Activated gamma-delta T cell (primary cell): ENCODE data around the gene OPRM1.

ENCODE experiments used
- DNase-seq: peaks from one replicate; lab custom pipeline; 2025; lab: John Stamatoyannopoulos, UW

Gene OPRM1

DNA sequence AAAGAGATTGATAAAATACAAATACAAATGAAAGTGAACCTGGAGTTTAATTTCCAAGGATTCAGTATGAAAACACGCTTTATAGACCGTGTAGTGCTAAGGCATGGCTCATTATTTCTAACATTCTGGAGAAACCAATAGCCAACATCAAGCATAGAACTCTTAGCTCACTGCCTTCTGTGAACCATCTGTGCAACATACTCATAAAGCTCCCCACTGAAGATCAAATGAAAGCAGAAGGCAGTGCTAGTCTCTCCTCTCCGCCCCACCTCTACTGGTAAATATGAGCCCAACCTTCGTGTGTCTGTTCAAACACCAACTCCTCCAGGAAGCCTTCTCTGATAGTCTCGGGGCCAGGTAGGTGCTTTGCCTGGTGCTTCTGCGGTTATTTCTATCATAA is 163.9 kb downstream of the OPRM1 start:
- DNase-seq = no peak

DNA sequence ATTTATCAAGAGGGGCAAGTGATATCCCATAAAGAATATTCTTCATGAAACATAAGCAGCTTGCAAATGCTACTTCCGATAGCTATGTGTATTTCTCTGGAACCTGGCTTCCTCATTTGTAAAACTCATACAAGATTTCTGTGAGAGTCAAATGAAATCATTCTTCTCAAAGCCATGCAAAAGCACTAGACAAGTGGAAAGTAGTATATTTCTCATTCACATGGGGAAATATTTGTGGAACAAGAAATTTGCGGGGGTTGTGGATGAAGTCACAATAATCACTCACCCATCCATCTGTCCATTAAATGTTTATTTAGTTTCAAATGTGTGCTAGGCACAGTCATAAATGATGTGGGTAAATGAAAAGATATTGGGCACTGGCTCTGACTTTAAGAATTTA is 167.1 kb downstream of the OPRM1 start:
- DNase-seq = no peak

DNA sequence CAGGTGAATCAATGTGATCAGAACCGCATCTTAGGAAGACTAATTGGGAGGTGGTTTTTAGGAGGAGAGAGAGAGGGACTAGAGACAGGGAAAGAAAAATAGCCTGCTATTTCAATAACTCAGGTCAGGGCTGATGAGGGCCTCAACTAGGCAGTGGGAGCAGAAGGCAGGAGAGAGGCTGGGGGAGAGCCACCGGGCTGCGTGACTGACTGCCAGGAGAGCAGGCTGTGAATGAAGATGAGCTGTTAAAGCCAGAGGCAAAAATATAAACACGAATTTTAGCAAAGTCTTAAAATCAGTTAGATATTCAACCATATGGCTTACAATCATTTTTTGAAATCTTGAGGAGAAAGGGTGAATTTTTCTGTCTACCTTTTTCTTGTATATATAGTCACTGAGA is 168.0 kb downstream of the OPRM1 start:
- DNase-seq = peak; percentile 5

DNA sequence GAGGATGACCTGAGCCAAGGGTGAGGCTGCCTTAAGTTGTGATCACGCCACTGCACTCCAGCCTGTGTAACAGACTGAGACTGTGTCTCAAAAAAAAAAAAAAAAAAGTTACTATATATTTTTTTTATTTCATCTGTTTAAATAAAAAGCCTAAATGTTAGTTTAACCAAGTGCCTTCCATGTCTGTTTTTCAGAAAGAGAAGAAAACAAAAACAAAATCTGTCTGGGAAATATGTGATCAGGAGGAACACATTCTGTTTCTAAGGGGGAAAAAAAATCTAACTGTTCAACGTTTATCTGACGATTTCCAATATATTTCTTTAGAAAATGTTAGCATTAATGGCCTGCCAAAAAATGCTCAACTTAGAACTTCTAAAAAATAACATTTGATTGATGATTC is 170.5 kb downstream of the OPRM1 start:
- no peak for DNase-seq

DNA sequence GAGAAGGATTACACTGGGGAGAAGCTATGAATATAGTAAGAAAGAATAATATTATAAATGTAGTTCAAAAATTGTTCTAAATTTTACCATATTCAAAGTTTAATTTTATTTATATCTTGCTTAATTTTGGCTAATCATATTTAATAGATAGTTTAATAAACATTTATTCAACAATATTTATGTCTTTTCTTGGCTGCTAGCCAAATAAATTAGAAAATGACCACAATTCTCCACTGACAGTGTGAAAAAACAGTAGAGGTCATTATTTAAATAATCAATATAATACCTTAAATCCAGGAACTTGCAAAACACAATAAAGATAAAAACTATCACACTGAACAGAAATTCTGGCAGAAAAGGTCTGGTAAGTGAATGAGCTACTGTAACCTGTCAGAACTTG is 171.6 kb downstream of the OPRM1 start:
- DNase-seq = no peak

DNA sequence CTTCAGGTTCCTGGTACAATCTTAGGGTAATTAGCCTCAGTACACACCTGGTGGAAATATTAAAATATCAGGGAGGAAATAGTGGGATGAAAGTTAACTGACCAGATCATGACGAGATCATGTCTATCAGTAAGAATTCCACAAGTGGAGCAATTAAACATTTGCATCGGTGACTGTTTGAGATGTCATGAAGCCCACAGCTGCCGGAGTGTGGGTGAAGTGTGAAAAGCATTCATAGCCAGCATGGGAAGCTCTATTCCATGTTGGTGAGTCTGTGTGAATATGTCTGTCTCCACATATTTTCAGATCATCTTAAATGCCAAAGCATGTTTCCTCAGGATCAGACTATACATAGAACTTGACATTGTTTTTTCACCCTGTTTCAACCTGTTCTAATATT is 174.7 kb downstream of the OPRM1 start:
- no peak for DNase-seq

DNA sequence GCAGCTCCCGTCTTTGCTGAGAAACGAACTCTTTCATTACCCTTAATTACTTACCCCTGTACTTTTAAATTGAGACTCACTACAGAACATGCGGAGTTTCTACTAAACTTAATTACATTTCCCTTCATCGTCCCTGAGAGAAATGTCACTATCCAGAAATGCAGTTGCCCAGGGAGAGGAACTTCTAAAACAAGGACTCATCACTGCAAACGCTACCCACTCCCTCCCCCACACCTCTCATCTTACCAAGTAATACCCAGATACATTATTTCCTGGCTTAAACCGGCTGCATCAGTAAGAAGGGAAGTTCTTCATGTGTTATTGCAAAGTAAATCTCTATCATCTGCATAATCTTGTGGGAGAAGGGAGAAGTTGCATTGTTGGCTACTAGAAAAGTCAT is 179.3 kb downstream of the OPRM1 start:
- no peak for DNase-seq

DNA sequence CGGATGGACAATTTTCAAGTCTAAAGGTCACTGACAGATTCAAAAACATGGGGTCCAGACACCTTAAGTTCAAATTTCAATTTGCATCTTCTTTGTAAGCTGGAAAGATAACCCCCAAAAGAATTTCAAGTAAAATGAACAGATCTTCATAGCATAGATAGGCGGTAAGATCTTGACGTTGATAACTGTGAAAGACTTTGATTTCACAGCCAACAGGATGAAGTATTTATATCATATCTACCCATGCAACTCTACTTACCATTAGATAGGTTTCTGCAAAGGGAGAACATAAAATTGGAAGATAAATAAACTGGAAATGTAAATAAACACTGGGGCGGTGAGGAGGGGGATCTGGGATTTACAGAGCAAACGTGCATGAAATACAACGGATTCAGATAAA is 179.7 kb downstream of the OPRM1 start:
- DNase-seq = no peak

DNA sequence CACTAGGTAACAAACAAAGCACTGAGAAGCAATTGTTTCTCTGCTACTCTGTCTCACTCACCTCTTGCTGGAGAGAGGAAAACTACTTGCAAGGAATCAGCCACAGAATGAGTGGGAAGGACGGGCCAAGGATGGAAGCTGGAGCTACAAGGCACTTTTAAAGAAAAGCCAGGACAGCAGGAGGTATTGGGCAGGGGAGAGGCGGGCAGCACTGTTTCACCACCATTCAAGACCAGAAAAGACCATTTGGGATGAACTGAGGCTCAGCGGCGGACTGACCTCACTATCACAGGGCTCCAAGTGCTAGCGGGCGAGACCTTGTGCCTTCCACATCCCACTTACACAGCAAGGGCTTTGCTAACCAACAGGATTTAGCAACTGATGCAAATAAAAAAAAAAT is 180.2 kb downstream of the OPRM1 start:
- DNase-seq = no peak

DNA sequence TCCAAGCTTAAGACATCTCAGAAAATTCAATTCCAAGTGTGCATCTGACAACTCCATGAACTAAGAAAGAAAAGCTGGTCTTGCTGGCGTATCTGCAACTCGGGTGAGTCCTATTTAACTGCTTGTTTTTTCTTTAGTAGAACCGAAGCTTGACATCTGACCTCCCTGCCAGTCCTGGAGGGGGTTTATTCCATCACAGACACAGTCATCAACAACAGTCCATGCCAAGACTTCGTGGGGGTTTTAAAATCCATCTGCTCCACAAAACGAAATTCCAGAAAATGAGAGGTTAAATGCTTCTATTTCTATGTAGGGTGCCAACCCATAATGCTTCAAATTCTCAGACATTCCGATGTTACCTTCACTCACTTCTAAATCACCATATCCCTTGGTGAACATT is 183.7 kb downstream of the OPRM1 start:
- DNase-seq = no peak

DNA sequence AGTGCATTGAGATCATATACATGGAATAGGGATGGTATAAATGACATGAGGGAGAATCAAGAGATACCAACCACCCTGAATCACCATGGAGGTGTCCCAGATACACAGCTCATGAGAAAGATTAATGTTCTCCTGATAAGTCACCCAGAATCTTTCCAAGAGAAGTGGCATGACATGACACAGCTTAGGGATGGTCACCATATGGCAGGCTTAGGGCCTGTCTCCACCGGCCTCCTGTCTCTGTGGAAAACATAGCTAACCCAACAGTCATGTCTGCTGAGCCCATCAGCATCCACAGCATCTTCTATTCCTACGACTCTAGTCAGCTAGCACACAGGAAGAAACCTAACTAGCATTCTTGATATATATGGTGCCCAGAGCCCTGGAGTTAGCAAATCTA is 184.3 kb downstream of the OPRM1 start:
- DNase-seq = no peak

DNA sequence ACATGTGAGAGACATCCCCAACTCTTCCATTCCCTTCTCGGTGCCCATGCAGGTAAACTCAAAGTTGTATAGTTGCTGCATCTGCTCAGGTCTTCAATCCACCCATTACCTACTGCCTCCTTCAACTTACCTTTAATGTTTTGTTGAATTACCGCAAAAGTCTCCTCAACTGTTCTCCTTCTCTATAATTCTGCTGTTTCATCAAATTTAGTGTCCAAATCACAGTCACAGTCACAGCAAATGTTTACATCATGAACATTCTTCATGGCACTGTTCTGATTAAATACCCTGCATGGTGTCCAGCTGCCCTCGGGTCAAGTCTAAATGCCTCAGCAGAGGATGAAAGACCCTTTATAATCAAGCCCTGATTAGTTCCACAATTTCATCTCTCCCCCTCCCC is 187.4 kb downstream of the OPRM1 start:
- no peak for DNase-seq

DNA sequence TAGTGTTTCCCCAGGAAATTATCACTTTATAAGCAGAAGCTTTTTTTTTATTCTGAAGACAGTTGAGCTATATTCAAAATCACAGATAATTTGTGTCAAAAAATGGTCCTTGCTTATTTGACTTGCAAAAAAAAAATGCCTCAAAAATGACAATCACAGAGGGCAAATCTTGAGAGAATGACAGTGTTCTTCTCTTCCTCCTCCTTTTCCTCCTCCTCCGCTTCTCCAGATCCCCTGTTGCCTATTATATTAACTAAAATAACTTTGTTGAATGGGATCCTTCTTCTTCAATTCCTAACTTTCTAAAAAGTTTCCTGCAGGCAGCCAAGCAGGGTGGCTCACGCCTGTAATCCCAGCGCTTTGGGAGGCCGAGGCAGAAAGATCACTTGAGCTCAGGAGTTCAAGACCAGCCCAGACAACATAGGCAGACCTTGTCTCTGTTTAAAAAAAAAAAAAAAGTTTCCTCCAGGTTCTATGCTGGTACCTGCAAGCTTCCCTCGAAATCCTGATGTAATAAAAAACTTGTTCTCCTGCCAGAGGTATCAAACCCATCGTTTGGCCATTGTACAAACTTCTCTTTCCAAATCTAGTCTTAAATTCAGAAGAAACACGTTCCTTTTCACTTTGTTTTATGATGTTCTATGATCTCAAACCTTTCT is 189.0 kb downstream of the OPRM1 start:
- no peak for DNase-seq

DNA sequence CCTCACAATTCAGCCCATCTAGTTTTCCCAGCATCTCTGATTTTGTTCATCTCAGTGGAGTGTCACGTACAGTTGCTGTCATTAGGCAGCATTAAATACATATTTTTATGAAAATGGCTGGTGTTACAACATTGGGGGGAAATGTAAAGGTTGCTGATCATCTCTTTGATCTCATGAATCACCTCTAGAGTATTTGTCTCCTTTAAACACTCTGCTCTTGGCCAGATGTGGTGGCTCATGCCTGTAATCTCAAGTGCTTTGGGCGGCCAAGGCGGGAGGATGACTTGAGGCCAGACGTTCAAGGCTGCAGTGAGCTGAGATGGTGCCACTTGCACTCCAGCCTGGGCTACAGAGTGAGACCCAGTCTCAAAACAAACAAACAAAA is 189.5 kb downstream of the OPRM1 start:
- no peak for DNase-seq

DNA sequence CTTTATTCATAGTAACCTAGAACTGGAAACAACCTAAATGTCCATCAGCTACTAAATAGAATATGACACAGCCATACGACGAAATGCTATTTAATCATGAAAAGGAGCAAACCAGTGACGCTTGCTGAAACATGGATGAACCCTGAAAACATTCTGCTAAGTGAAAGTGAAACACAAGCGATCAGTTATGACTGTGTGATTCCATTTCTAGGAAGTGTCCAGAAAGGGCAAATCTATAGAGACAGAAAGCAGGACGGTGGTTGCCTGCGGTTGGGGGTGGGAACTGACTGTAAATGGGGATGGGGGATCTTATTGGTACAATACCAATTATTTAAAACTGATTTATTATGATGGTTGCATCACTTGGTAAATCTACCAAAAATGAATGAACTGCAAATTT is 190.7 kb downstream of the OPRM1 start:
- DNase-seq = no peak

DNA sequence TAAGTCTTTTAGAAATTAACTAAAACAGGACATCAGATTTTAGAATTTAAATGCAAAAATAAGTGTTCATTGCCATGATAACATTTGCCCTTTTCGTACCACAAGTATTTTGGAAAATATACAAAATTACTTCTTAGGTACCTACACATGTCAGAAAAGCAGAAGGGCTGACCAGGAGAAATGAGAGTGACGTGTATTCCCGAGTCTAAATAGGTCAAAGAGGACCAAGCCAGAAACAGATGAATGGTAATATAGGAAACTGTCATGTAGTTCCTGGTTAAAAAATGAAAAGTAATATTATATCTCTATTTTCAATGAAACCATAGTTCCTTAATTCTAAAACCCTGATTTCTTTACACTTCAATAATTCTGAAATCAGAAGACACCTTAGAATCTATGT is 191.4 kb downstream of the OPRM1 start:
- DNase-seq = no peak

DNA sequence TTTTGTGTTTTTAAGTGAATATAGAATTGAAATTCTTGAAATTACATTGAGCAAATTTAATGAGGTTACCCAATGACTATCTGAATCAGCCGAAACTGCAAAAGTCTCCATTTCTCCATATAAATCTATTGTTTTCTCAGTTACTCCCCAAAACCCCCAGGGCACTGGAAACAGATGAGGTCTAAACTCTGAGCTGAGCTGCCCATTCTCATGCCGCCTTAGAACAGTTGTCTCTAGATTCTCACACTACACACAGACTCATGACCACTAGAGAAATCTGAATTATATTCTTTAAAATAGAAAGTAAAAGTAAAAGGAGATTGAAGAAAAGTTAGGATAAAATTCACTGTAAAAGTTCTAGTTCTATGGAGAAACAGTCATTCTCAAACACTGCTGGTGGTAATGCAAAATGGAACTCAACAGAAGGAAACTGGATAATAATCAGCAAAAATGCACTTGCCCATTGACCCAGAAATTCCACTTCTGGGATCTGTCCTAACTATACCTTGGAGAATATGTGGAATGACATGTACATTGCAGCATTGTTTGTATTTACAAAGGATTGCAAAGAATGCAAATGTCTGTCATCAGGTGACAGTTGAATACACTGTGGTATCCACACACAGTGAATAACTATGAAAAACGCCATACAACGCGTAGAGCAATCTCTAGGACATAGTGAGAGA is 192.0 kb downstream of the OPRM1 start:
- no peak for DNase-seq

DNA sequence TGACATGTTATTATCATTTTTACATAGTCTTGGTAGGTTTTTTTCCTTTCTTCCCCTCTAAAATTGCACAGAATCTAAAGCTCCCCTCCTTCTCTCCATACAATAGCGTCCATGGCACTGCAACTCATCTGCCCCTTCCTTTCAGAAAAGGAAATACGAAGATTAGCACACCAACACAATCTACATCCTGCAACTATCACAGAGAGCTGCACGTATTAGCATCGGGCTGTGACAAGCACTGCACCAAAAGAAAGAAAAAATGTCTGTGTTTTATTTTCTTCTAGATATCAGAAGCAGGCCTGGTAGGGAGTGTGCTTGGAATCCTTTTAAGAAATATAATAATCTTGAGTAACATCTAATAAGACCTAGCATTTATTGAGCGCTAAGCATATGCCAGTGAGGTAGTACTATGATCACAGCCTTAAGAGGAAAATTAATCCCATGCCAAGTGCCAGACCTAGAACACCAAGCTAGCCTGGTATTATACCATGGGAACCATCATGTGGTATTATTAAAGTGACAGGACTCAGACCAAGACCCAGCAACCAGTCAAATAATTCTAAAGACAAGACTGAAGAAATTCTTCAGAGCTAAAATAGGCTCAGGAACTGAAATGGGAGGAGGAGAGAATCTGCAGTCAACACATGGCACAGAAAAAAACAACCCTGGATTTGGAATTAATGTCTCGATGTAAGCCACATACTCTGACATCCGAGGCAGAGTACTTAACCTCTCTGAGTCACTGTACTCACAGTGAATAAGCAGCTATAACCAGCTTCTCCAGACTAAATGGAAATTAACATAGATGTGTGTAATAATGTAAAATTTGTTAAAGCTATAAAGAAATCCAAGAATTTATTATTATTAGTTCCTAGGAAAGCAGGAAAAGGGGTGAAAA is 193.2 kb downstream of the OPRM1 start:
- DNase-seq = no peak

DNA sequence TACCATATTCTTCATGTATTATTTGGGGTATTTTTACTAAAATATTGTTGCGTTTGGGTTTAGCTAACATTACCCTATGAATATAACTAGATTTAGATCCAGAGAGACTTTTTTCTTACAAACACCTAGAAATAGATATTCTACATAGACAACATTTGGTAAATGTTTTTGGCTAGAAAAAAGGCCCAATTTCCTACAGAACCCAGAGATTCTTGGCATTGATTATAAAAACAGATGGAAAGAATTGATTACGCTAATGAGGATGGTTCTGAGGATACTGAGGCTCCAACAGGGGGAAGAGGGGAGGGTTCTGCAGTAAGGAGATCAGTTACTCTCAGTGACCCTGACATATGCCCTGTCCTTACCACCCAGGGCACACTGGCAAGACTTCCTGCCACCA is 194.3 kb downstream of the OPRM1 start:
- no peak for DNase-seq

DNA sequence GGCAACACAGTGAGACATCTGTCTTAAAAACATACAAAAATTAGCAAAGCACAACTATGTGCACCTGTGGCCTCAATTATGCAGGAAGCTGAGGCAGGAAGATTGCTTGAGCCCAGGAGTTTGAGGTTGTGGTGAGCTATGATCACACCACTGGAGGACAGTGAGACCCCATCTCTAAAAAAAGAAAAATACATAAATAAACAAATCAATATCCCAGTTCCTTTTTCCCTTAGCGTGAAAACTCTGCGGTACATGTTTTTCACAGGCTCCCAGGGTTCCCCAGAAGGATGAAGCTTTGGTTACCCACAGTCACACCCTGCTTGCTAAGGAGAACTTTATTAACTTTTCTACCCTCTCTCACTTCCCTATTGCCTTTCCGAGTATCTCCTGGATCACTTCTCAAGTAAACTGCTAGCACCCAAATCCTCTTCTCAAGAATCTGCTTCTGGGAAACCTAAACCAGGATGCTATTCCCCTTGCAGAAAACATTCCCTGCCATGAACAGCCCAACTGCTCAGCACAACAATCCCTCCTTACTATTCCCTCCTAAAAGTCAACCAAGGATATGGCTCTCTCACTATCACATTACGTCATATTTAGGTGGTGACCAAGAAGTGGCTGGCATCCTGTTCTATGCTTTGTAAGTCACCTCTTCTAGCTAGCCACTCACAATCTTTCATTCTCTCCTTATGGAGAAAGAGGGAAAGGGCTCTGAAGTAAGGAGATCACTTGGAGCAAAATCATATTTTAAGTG is 195.2 kb downstream of the OPRM1 start:
- no peak for DNase-seq

DNA sequence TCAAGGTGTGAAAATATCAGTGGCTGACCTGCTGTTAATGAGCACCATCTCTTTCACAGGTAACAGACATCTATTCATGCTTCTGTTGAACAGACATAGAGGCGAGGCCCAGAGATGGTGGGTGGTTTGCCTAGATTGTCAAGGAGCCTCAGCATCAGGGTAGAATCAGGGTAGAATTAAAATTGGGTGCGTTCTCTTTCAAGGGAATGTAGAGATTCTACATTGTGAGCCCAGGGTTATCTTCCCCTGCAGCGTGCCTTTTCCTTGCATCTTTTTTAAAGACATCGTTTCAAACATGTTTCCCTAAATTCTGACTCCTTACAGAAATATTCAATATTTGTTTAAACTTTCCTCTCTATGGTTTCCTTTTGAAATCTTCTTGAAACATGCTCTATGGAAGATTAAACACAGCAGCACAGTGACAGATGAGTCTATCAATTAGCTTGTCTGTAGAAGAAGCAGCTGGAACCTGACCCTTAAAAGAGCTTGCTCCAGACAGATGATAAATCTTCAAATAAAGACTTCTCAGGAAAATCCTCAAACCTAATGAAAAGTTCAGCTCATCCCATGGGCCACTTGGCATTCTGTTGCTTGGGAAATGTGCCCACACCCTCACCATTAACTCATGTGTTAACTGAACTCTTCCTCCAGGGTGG is 197.7 kb downstream of the OPRM1 start:
- DNase-seq = no peak

DNA sequence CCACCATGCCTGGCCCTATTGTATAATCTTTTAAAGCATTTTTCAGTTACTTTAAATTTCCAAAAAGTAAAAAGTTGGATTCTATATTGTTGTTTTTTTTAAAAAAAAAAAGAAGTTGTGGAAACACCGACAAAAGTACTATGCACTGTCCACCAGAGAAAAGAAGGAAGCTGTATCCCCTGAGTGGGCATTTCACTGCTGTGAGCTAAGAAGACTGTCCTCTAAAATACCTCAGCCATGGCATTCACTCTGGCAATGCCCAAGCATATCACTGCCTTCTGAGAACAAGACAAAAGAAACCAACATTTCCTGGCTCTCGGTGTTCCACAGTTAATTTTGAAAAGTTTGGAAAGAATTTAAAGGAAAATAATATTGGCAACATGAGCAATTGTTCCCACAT is 199.8 kb downstream of the OPRM1 start:
- DNase-seq = no peak
